Endothelial cell of umbilical vein (primary cell): ENCODE results near the gene ALDH4A1. TPM values are rescaled to one million over a fixed set of nuclear protein-coding genes. Genes with fewer than 3 reads are reported as not detected.

Experiments
- BruUV-seq: library from RNA; stranded (reverse); fragments of 400-500 nt; replicated peaks from 2 replicates; lab custom pipeline; 2021; lab: Mats Ljungman, UMichigan
- CTCF ChIA-PET: fragments of 300-600, 350-600 bp; sonication (Branson Sonifier 250); formaldehyde crosslinking; loops from one replicate; lab custom pipeline; 2021; ENCODE audit warnings: antibody characterized with exemption, inconsistent platforms; lab: Charles Lee
- POLR2A ChIA-PET: fragments of 300-600, 350-600 bp; sonication (Branson Sonifier 250); formaldehyde crosslinking; loops from one replicate; lab custom pipeline; 2021; ENCODE audit warnings: antibody characterized with exemption, inconsistent platforms; lab: Charles Lee
- DNase-seq: peaks from one replicate; pipeline ENCODE4 v3.0.0-alpha.2; 2011; ENCODE audit warnings: low read depth, low spot score
- FAIRE-seq: peaks from 2 replicates; lab custom pipeline; 2011; peaks lifted over from hg19 to GRCh38; lab: Jason Lieb, UNC
- H2AFZ ChIP-seq: 2 replicates; pipeline ENCODE4 v1.6.0; 2012; ENCODE audit warnings: low read depth, low read length, control low read depth, inconsistent platforms
- H3K27ac ChIP-seq: 2 replicates; pipeline ENCODE4 v1.5.1; 2011; ENCODE audit warnings: low read depth, mild to moderate bottlenecking, control low read depth, low read length, moderate library complexity; ENCODE audit not compliant: insufficient read depth
- H3K27me3 ChIP-seq, 2 experiments: 2 replicates each; pipeline versions ENCODE4 v1.6.0 to v1.6.1; 2011; ENCODE audit warnings: low read length in 2 of 2, mixed read lengths in 1 of 2; ENCODE audit not compliant: control insufficient read depth in 2 of 2, insufficient read depth in 2 of 2
- H3K36me3 ChIP-seq, 2 experiments: 2 replicates in 1 of 2; 3 replicates in 1 of 2; pipeline ENCODE4 v1.5.1; 2011; ENCODE audit warnings: low read length in 2 of 2, mild to moderate bottlenecking in 1 of 2, moderate library complexity in 1 of 2; ENCODE audit not compliant: control insufficient read depth in 2 of 2, insufficient read depth in 2 of 2; ENCODE audit errors: extremely low read depth in 1 of 2
- H3K4me1 ChIP-seq: 3 replicates; pipeline ENCODE4 v1.5.1; 2011; ENCODE audit warnings: mild to moderate bottlenecking, low read length; ENCODE audit not compliant: control insufficient read depth, insufficient read depth; ENCODE audit errors: extremely low read depth
- H3K4me2 ChIP-seq: 2 replicates; pipeline ENCODE4 v1.6.1; 2011; ENCODE audit warnings: low read length, control low read depth, mixed read lengths; ENCODE audit not compliant: insufficient read depth
- H3K4me3 ChIP-seq, 3 experiments: fragments of 200-600 bp in 1 of 3; sonication (generic), shearing (Covaris generic) in 1 of 3; replicated peaks in 1 of 3; 2 replicates each; pipeline ENCODE4 v1.5.1; 2011 to 2016; ENCODE audit warnings: control low read depth in 3 of 3, low read length in 3 of 3, mild to moderate bottlenecking in 2 of 3, inconsistent platforms in 1 of 3, low read depth in 1 of 3, moderate library complexity in 1 of 3; ENCODE audit not compliant: insufficient read depth in 1 of 3
- H3K79me2 ChIP-seq: 2 replicates; pipeline ENCODE4 v1.6.0; 2012; ENCODE audit warnings: low read length, inconsistent platforms; ENCODE audit not compliant: control insufficient read depth, insufficient read depth
- H3K9ac ChIP-seq: replicated peaks from 2 replicates; pipeline ENCODE3; 2011; ENCODE audit warnings: low read length, control low read depth; ENCODE audit not compliant: insufficient read depth; ENCODE audit errors: extremely low read depth
- H3K9me1 ChIP-seq: replicated peaks from 3 replicates; pipeline ENCODE4 v1.6.0; 2011; ENCODE audit warnings: mild to moderate bottlenecking, low read length; ENCODE audit not compliant: control insufficient read depth, insufficient read depth; ENCODE audit errors: extremely low read depth
- H3K9me3 ChIP-seq: replicated peaks from 2 replicates; pipeline ENCODE4 v1.5.1; 2012; ENCODE audit warnings: low read length, inconsistent platforms; ENCODE audit not compliant: control insufficient read depth, insufficient read depth
- H4K20me1 ChIP-seq: replicated peaks from 2 replicates; pipeline ENCODE3; 2011; ENCODE audit warnings: mild to moderate bottlenecking, low read length; ENCODE audit not compliant: control insufficient read depth, insufficient read depth; ENCODE audit errors: extremely low read depth
- EZH2 ChIP-seq: IDR thresholded peaks from 2 replicates; pipeline ENCODE4 v1.6.1; 2012; ENCODE audit warnings: borderline replicate concordance, low read depth, mild to moderate bottlenecking, moderate library complexity, low read length, inconsistent platforms; ENCODE audit not compliant: severe bottlenecking
- FOS ChIP-seq: IDR thresholded peaks from 2 replicates; pipeline ENCODE4 v1.6.1; 2011; ENCODE audit warnings: mild to moderate bottlenecking, low read length, moderate library complexity, borderline replicate concordance; ENCODE audit not compliant: insufficient read depth
- GATA2 ChIP-seq: IDR thresholded peaks from 2 replicates; pipeline ENCODE4 v1.7.0; 2011; ENCODE audit warnings: low read depth, mild to moderate bottlenecking, moderate library complexity, mixed read lengths, low read length; ENCODE audit not compliant: insufficient read length, insufficient read depth
- JUN ChIP-seq: IDR thresholded peaks from 2 replicates; pipeline ENCODE4 v1.6.1; 2011; ENCODE audit warnings: borderline replicate concordance, low read depth; ENCODE audit not compliant: insufficient read length, insufficient read depth
- MYC ChIP-seq: IDR thresholded peaks from one replicate; pipeline ENCODE4 v1.6.1; 2011; ENCODE audit warnings: mild to moderate bottlenecking, low read depth, low read length
- POLR2A ChIP-seq: IDR thresholded peaks from 2 replicates; pipeline ENCODE4 v1.6.1; 2012; ENCODE audit warnings: low read depth, mild to moderate bottlenecking, control low read depth, low read length
- POLR2AphosphoS5 ChIP-seq: IDR thresholded peaks from 2 replicates; pipeline ENCODE4 v1.6.1; 2012; ENCODE audit warnings: low read depth, mild to moderate bottlenecking, control low read depth, low read length, moderate library complexity; ENCODE audit not compliant: insufficient read depth
- dilution Hi-C: fragments of 300-500 bp; cut with MboI; formaldehyde crosslinking; loops from one replicate; pipeline ENCODE4 v1.15.0; 2019; ENCODE audit warnings: low sequenced_read_pairs; ENCODE audit not compliant: extremely low pct_ligation_motif_present
- intact Hi-C: fragments of 100-400 bp; cut with micrococcal nuclease; formaldehyde crosslinking; loops from one replicate; pipeline ENCODE4 v1.10.0; 2022
- polyA plus RNA-seq, 4 experiments: library from polyadenylated mRNA; depleted of rRNA in 3 of 4; stranded (reverse) in 3 of 4; unstranded in 1 of 4; fragments of >200 nt; gene quantifications; 2 replicates each; pipeline versions ENCODE4 v1.2.1 to v1.2.3, GENCODE V29; 2011 to 2012; ENCODE audit warnings: missing spikeins in 1 of 4
- total RNA-seq: library from RNA; stranded (reverse); gene quantifications from 2 replicates; pipeline ENCODE4 v1.2.3, GENCODE V29; 2021
- TF ChIP-seq, protein P1 (sequence below): IDR thresholded peaks from 2 replicates; pipeline ENCODE4 v1.6.1; 2011; ENCODE audit not compliant: insufficient read depth, insufficient read length
- TF ChIP-seq, protein P2 (sequence below), 2 donors: IDR thresholded peaks; 1 replicate in 1 of 2; 2 replicates in 1 of 2; pipeline ENCODE4 v1.5.1; 2011; ENCODE audit warnings: low read length in 2 of 2, mild to moderate bottlenecking in 2 of 2, moderate library complexity in 2 of 2, control low read depth in 1 of 2, inconsistent platforms in 1 of 2, low read depth in 1 of 2; ENCODE audit not compliant: insufficient read depth in 1 of 2; ENCODE audit errors: extremely low read depth in 1 of 2

ALDH4A1 gene
- total and polyA plus RNA-seq, 2 donors (not counting 3 experiments of a cell fraction or from before 2014, with no cell fraction given) = 17.4 to 18.5 TPM

- dilution Hi-C loops = no loop called here
- ChIA-PET CTCF (no interaction called here), POLR2A (no interaction called here)
- FAIRE-seq (no peak), DNase-seq (no peak)
- Histone ChIP-seq H3K4me2 (no peak overlapping the region), H3K9me3 (no peaks in the 10 kb centered on the region), H3K4me1 (no peaks in the 10 kb centered on the region), H2AFZ (no peak overlapping the region), H3K36me3 (no peaks in the 10 kb centered on the region), H4K20me1 (no peaks in the 10 kb centered on the region), H3K27me3 (no peaks in the 10 kb centered on the region), H3K4me3 (no peak overlapping the region), H3K9ac (no peak overlapping the region), H3K79me2 (no peaks in the 10 kb centered on the region), H3K27ac (no peak overlapping the region), H3K9me1 (no peaks in the 10 kb centered on the region)
- TF ChIP-seq GATA2 = no peak
- TF ChIP-seq EZH2 = no peak
- no peak for TF ChIP-seq POLR2A
- no peak for TF ChIP-seq MYC
- TF ChIP-seq FOS = no peak
- no peak for TF ChIP-seq POLR2AphosphoS5
- TF ChIP-seq, protein P1, sequence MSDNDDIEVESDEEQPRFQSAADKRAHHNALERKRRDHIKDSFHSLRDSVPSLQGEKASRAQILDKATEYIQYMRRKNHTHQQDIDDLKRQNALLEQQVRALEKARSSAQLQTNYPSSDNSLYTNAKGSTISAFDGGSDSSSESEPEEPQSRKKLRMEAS = no peak
- no peak for TF ChIP-seq JUN
- TF ChIP-seq, protein P2, sequence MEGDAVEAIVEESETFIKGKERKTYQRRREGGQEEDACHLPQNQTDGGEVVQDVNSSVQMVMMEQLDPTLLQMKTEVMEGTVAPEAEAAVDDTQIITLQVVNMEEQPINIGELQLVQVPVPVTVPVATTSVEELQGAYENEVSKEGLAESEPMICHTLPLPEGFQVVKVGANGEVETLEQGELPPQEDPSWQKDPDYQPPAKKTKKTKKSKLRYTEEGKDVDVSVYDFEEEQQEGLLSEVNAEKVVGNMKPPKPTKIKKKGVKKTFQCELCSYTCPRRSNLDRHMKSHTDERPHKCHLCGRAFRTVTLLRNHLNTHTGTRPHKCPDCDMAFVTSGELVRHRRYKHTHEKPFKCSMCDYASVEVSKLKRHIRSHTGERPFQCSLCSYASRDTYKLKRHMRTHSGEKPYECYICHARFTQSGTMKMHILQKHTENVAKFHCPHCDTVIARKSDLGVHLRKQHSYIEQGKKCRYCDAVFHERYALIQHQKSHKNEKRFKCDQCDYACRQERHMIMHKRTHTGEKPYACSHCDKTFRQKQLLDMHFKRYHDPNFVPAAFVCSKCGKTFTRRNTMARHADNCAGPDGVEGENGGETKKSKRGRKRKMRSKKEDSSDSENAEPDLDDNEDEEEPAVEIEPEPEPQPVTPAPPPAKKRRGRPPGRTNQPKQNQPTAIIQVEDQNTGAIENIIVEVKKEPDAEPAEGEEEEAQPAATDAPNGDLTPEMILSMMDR (IDR thresholded peaks at IDR 0.05; ENCODE audit: extremely low read depth in 1 of 2, insufficient read depth in 1 of 2, low read depth in 1 of 2, low read length in 2 of 2) = no peak
- intact Hi-C loops = no loop called here
- no TSS peak for BruUV-seq
These were observed 44.2 kb downstream of the ALDH4A1 start for GRCh38 chr1:18858070-18858688.
